Measurements from ENCODE around the gene CRACR2A.

The CRACR2A gene

GRCh38 chr12:3727354-3727753, 25.6 kb downstream of the CRACR2A start:
- Histone ChIP-seq H3K4me3 (ENCODE audit: low read length) (no peak overlapping the region), H2AFZ (ENCODE audit: low read depth, low read length) (no peak overlapping the region), H3K36me3 (ENCODE audit: insufficient read depth, low read length) (no peaks in the 10 kb centered on the region), H3K4me1 (ENCODE audit: insufficient read depth, low read length) (peaks cover 41% of the 10 kb centered on the region), H3K9me3 (ENCODE audit: low read length) (peaks cover 4% of the 10 kb centered on the region), H3K27me3 (ENCODE audit: insufficient read depth, low read length) (no peaks in the 10 kb centered on the region)

DNA sequence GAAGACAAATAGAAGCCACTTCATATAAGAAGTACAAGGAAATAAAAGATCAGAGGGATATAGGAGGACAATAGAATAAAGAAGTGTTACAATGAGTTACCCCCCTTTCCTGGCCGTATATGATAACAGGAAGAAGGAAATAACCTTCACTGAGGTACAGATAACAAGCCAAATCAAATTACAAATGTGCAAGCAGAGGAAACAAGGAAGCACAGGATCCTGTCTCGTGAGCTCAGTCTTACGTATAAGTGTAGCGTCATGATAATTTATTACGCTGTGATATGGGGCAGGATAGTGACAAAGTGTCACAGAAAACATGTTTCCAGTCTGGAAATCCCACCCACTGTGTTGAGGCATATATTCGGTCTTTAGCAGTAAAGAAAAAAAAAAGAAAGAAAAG, 26.5 kb downstream of the CRACR2A start:
- Histone ChIP-seq H2AFZ (ENCODE audit: low read depth, low read length) (no peak overlapping the region), H3K4me1 (ENCODE audit: insufficient read depth, low read length) (peaks cover 40% of the 10 kb centered on the region), H3K9me3 (ENCODE audit: low read length) (peaks cover 7% of the 10 kb centered on the region), H3K4me3 (ENCODE audit: low read length) (no peak overlapping the region), H3K27me3 (ENCODE audit: insufficient read depth, low read length) (no peaks in the 10 kb centered on the region), H3K36me3 (ENCODE audit: insufficient read depth, low read length) (no peaks in the 10 kb centered on the region)

- no peaks in the 10 kb centered on the region for H3K36me3 ChIP-seq (ENCODE audit: insufficient read depth, low read length)
- H3K4me3 ChIP-seq (ENCODE audit: low read length): no peak overlapping the region
- peaks cover 7% of the 10 kb centered on the region for H3K9me3 ChIP-seq (ENCODE audit: low read length)
- peaks cover 34% of the 10 kb centered on the region for H3K4me1 ChIP-seq (ENCODE audit: insufficient read depth, low read length)
- no peaks in the 10 kb centered on the region for H3K27me3 ChIP-seq (ENCODE audit: insufficient read depth, low read length)
- H2AFZ ChIP-seq (ENCODE audit: low read depth, low read length): no peak overlapping the region
These were observed 27.4 kb downstream of the CRACR2A start for GRCh38 chr12:3725388-3726115.

DNA sequence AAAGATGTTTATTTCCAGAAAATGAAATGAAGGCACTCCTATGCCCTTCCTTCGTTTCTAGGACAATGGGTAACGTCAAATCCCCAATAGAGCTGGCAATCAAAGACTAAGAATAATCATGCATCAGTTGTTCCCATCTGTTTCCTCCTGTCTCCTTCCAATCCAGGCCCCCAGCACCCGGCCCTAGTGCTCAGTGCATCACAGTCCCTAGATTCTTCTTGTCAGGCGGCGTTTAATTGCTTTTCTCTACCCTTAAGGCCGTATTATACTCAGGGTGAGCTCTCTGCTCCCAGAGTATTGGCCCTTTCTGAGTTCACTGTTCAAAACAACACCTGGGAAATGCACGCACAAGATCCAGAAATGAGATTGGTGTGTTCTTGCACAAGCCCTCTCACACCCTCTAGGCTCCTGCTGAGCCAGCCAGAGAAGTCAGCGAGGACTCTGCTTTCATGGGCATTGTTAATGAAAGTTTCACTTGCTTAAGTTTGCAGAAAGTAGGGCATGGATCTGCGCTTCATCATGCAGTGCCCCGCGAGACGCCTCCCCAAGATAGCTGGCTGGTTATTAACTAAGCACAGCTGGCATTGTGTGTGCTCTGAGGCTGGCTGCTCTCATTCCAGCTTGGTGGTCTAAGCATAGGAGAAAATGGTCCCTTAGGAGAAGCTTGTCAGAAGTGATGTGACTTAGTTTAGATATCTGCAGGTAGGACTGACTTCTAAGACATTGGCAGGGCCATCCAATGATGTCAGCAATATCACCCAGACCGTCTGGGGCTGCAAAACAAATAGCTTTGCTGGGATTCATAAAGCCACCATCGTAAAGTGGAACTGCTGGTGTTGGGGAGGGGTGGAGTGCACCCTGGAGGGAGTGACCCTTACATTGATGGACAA, 28.7 kb downstream of the CRACR2A start:
- no peaks in the 10 kb centered on the region for H3K36me3 ChIP-seq (ENCODE audit: insufficient read depth, low read length)
- H3K27me3 ChIP-seq (ENCODE audit: insufficient read depth, low read length): no peaks in the 10 kb centered on the region
- no peak overlapping the region for H2AFZ ChIP-seq (ENCODE audit: low read depth, low read length)
- H3K9me3 ChIP-seq (ENCODE audit: low read length): peaks cover 7% of the 10 kb centered on the region
- peaks cover 32% of the 10 kb centered on the region for H3K4me1 ChIP-seq (ENCODE audit: insufficient read depth, low read length)
- H3K4me3 ChIP-seq (ENCODE audit: low read length): no peak overlapping the region

GRCh38 chr12:3722368-3722767, 30.5 kb downstream of the CRACR2A start:
- H3K4me1 ChIP-seq (ENCODE audit: insufficient read depth, low read length): peaks cover 14% of the 10 kb centered on the region
- no peak overlapping the region for H2AFZ ChIP-seq (ENCODE audit: low read depth, low read length)
- no peak overlapping the region for H3K4me3 ChIP-seq (ENCODE audit: low read length)
- H3K27me3 ChIP-seq (ENCODE audit: insufficient read depth, low read length): no peaks in the 10 kb centered on the region
- H3K36me3 ChIP-seq (ENCODE audit: insufficient read depth, low read length): no peaks in the 10 kb centered on the region
- H3K9me3 ChIP-seq (ENCODE audit: low read length): peaks cover 7% of the 10 kb centered on the region

GRCh38 chr12:3720772-3721171, 32.1 kb downstream of the CRACR2A start:
- H3K27me3 ChIP-seq (ENCODE audit: insufficient read depth, low read length): no peaks in the 10 kb centered on the region
- no peaks in the 10 kb centered on the region for H3K36me3 ChIP-seq (ENCODE audit: insufficient read depth, low read length)
- H3K9me3 ChIP-seq (ENCODE audit: low read length): peaks cover 7% of the 10 kb centered on the region
- no peak overlapping the region for H3K4me3 ChIP-seq (ENCODE audit: low read length)
- H3K4me1 ChIP-seq (ENCODE audit: insufficient read depth, low read length): peaks cover 11% of the 10 kb centered on the region
- no peak overlapping the region for H2AFZ ChIP-seq (ENCODE audit: low read depth, low read length)

DNA sequence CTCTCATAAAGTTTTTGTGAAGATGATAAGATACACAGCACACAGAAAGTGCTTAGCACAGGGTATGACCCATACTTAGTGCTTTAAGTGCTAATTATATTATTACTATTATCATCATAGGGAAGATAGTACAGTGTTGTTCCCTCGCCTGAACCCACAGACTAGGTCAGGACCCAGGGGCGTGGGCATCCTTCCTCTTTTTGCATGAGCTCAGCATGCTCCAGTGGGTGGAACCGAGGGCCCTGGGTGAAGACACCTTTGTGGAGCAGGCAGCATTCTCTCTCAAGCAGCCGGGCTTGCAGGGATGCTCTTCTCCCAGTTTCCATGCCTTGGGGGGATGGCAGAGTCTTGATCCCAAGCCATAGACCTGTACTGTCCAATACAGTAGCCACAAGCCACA, 34.8 kb downstream of the CRACR2A start:
- Histone ChIP-seq H2AFZ (ENCODE audit: low read depth, low read length) (no peak overlapping the region), H3K4me1 (ENCODE audit: insufficient read depth, low read length) (no peaks in the 10 kb centered on the region), H3K27me3 (ENCODE audit: insufficient read depth, low read length) (no peaks in the 10 kb centered on the region), H3K9me3 (ENCODE audit: low read length) (peaks cover 6% of the 10 kb centered on the region), H3K36me3 (ENCODE audit: insufficient read depth, low read length) (no peaks in the 10 kb centered on the region), H3K4me3 (ENCODE audit: low read length) (no peak overlapping the region)

GRCh38 chr12:3717283-3717898, 35.5 kb downstream of the CRACR2A start:
- H3K27me3 ChIP-seq (ENCODE audit: insufficient read depth, low read length): no peaks in the 10 kb centered on the region
- H3K4me1 ChIP-seq (ENCODE audit: insufficient read depth, low read length): no peaks in the 10 kb centered on the region
- H3K36me3 ChIP-seq (ENCODE audit: insufficient read depth, low read length): no peaks in the 10 kb centered on the region
- no peak overlapping the region for H3K4me3 ChIP-seq (ENCODE audit: low read length)
- no peak overlapping the region for H2AFZ ChIP-seq (ENCODE audit: low read depth, low read length)
- peaks cover 3% of the 10 kb centered on the region for H3K9me3 ChIP-seq (ENCODE audit: low read length)

GRCh38 chr12:3715999-3716398, 36.9 kb downstream of the CRACR2A start:
- no peak overlapping the region for H2AFZ ChIP-seq (ENCODE audit: low read depth, low read length)
- H3K4me1 ChIP-seq (ENCODE audit: insufficient read depth, low read length): no peaks in the 10 kb centered on the region
- H3K9me3 ChIP-seq (ENCODE audit: low read length): no peaks in the 10 kb centered on the region
- H3K4me3 ChIP-seq (ENCODE audit: low read length): no peak overlapping the region
- H3K36me3 ChIP-seq (ENCODE audit: insufficient read depth, low read length): no peaks in the 10 kb centered on the region
- no peaks in the 10 kb centered on the region for H3K27me3 ChIP-seq (ENCODE audit: insufficient read depth, low read length)

- H3K27me3 ChIP-seq (ENCODE audit: insufficient read depth, low read length): no peaks in the 10 kb centered on the region
- H2AFZ ChIP-seq (ENCODE audit: low read depth, low read length): no peak overlapping the region
- H3K4me3 ChIP-seq (ENCODE audit: low read length): no peak overlapping the region
- no peaks in the 10 kb centered on the region for H3K9me3 ChIP-seq (ENCODE audit: low read length)
- H3K4me1 ChIP-seq (ENCODE audit: insufficient read depth, low read length): no peaks in the 10 kb centered on the region
- H3K36me3 ChIP-seq (ENCODE audit: insufficient read depth, low read length): no peaks in the 10 kb centered on the region
These were observed 39.0 kb downstream of the CRACR2A start for GRCh38 chr12:3713947-3714346.

GRCh38 chr12:3713483-3713882, 39.4 kb downstream of the CRACR2A start:
- H3K9me3 ChIP-seq (ENCODE audit: low read length): no peaks in the 10 kb centered on the region
- H2AFZ ChIP-seq (ENCODE audit: low read depth, low read length): no peak overlapping the region
- no peaks in the 10 kb centered on the region for H3K27me3 ChIP-seq (ENCODE audit: insufficient read depth, low read length)
- no peaks in the 10 kb centered on the region for H3K36me3 ChIP-seq (ENCODE audit: insufficient read depth, low read length)
- no peak overlapping the region for H3K4me3 ChIP-seq (ENCODE audit: low read length)
- no peaks in the 10 kb centered on the region for H3K4me1 ChIP-seq (ENCODE audit: insufficient read depth, low read length)

- H2AFZ ChIP-seq (ENCODE audit: low read depth, low read length): no peak overlapping the region
- no peaks in the 10 kb centered on the region for H3K9me3 ChIP-seq (ENCODE audit: low read length)
- H3K36me3 ChIP-seq (ENCODE audit: insufficient read depth, low read length): no peaks in the 10 kb centered on the region
- no peaks in the 10 kb centered on the region for H3K27me3 ChIP-seq (ENCODE audit: insufficient read depth, low read length)
- no peaks in the 10 kb centered on the region for H3K4me1 ChIP-seq (ENCODE audit: insufficient read depth, low read length)
- no peak overlapping the region for H3K4me3 ChIP-seq (ENCODE audit: low read length)
These were observed 40.5 kb downstream of the CRACR2A start for GRCh38 chr12:3712209-3712992.

GRCh38 chr12:3705354-3705675, 47.6 kb downstream of the CRACR2A start:
- Histone ChIP-seq H3K4me1 (ENCODE audit: insufficient read depth, low read length) (no peaks in the 10 kb centered on the region), H2AFZ (ENCODE audit: low read depth, low read length) (no peak overlapping the region), H3K9me3 (ENCODE audit: low read length) (no peaks in the 10 kb centered on the region), H3K36me3 (ENCODE audit: insufficient read depth, low read length) (no peaks in the 10 kb centered on the region), H3K4me3 (ENCODE audit: low read length) (no peak overlapping the region), H3K27me3 (ENCODE audit: insufficient read depth, low read length) (no peaks in the 10 kb centered on the region)

Data from neuron (in vitro differentiated cells).